LNCAP (cell line): Measurements from ENCODE around the gene TTC34.
A peak's percentile ranks its signal among the peaks of the same experiment; 100 is the strongest.

ENCODE experiments used
- CTCF ChIP-seq: fragments of 450-650 bp; IDR thresholded peaks from 2 replicates; pipeline ENCODE4 v1.5.1; 2017; ENCODE audit warnings: mild to moderate bottlenecking

The TTC34 gene

GRCh38 chr1:2826316-2826715 lies 24.8 kb upstream of the TTC34 start:
- no peak for TF ChIP-seq CTCF

- no peak for TF ChIP-seq CTCF
These were observed 24.1 kb upstream of the TTC34 start for GRCh38 chr1:2825487-2826189.

- no peak for TF ChIP-seq CTCF
These were observed 23.5 kb upstream of the TTC34 start for GRCh38 chr1:2824999-2825398.

GRCh38 chr1:2823921-2824610 lies 22.6 kb upstream of the TTC34 start:
- TF ChIP-seq CTCF: no peak

- no peak for TF ChIP-seq CTCF
These were observed 21.2 kb upstream of the TTC34 start for GRCh38 chr1:2822621-2823145.

GRCh38 chr1:2821966-2822620 lies 20.6 kb upstream of the TTC34 start:
- peak; percentile 83 for TF ChIP-seq CTCF

- no peak for TF ChIP-seq CTCF
These were observed 20.0 kb upstream of the TTC34 start for GRCh38 chr1:2821373-2821955.
